ENCODE measurements around the gene PSMD13. TPM values are rescaled to one million over a fixed set of nuclear protein-coding genes. Genes with fewer than 3 reads are reported as not detected.

PSMD13 gene
- total and polyA plus RNA-seq, 2 donors = 58.5 to 102 TPM

- H3K36me3 ChIP-seq (ENCODE audit: insufficient read depth) = no peaks in the 10 kb centered on the region
- H3K4me1 ChIP-seq (ENCODE audit: insufficient read depth) = no peaks in the 10 kb centered on the region
- DNase-seq (ENCODE audit: extremely low spot score) = no peak
- H3K4me3 ChIP-seq (ENCODE audit: low read depth, low read length) = no peak overlapping the region
- WGBS = 78% methylated on average over 8 of the region's 8 CpGs
- H3K27ac ChIP-seq (ENCODE audit: low read depth) = no peak overlapping the region
These were observed 37.0 kb upstream of the PSMD13 start for GRCh38 chr11:199782-200181.

GRCh38 chr11:200224-201003, 36.4 kb upstream of the PSMD13 start:
- Histone ChIP-seq H3K4me3 (ENCODE audit: low read depth, low read length) (no peak overlapping the region), H3K27ac (ENCODE audit: low read depth) (no peak overlapping the region), H3K36me3 (ENCODE audit: insufficient read depth) (no peaks in the 10 kb centered on the region), H3K4me1 (ENCODE audit: insufficient read depth) (no peaks in the 10 kb centered on the region)
- WGBS = 90% methylated on average over 13 of the region's 13 CpGs
- no peak for DNase-seq (ENCODE audit: extremely low spot score)

GRCh38 chr11:201966-202365, 34.8 kb upstream of the PSMD13 start:
- H3K4me3 ChIP-seq (ENCODE audit: low read depth, low read length) = no peak overlapping the region
- H3K4me1 ChIP-seq (ENCODE audit: insufficient read depth) = no peaks in the 10 kb centered on the region
- H3K27ac ChIP-seq (ENCODE audit: low read depth) = no peak overlapping the region
- no peaks in the 10 kb centered on the region for H3K36me3 ChIP-seq (ENCODE audit: insufficient read depth)
- WGBS = 69% methylated on average over 15 of the region's 15 CpGs
- no peak for DNase-seq (ENCODE audit: extremely low spot score)

- Histone ChIP-seq H3K4me3 (ENCODE audit: low read depth, low read length) (no peak overlapping the region), H3K4me1 (ENCODE audit: insufficient read depth) (no peaks in the 10 kb centered on the region), H3K36me3 (ENCODE audit: insufficient read depth) (no peaks in the 10 kb centered on the region), H3K27ac (ENCODE audit: low read depth) (no peak overlapping the region)
- no peak for DNase-seq (ENCODE audit: extremely low spot score)
- WGBS = 86% methylated on average over 8 of the region's 8 CpGs
These were observed 34.3 kb upstream of the PSMD13 start for GRCh38 chr11:202490-202889.

- no peaks in the 10 kb centered on the region for H3K4me1 ChIP-seq (ENCODE audit: insufficient read depth)
- DNase-seq (ENCODE audit: extremely low spot score) = no peak
- no peak overlapping the region for H3K4me3 ChIP-seq (ENCODE audit: low read depth, low read length)
- H3K36me3 ChIP-seq (ENCODE audit: insufficient read depth) = no peaks in the 10 kb centered on the region
- 86% methylated on average over 7 of the region's 7 CpGs for WGBS
- H3K27ac ChIP-seq (ENCODE audit: low read depth) = no peak overlapping the region
These were observed 33.5 kb upstream of the PSMD13 start for GRCh38 chr11:203056-203944.

- no peak overlapping the region for H3K4me3 ChIP-seq (ENCODE audit: low read depth, low read length)
- DNase-seq (ENCODE audit: extremely low spot score) = no peak
- no peaks in the 10 kb centered on the region for H3K4me1 ChIP-seq (ENCODE audit: insufficient read depth)
- no peak overlapping the region for H3K27ac ChIP-seq (ENCODE audit: low read depth)
- no peaks in the 10 kb centered on the region for H3K36me3 ChIP-seq (ENCODE audit: insufficient read depth)
- WGBS = 93% methylated on average over 4 of the region's 4 CpGs
These were observed 32.7 kb upstream of the PSMD13 start for GRCh38 chr11:203945-204586.

GRCh38 chr11:204587-205109, 32.1 kb upstream of the PSMD13 start:
- H3K36me3 ChIP-seq (ENCODE audit: insufficient read depth) = no peaks in the 10 kb centered on the region
- H3K4me1 ChIP-seq (ENCODE audit: insufficient read depth) = no peaks in the 10 kb centered on the region
- H3K4me3 ChIP-seq (ENCODE audit: low read depth, low read length) = no peak overlapping the region
- WGBS = 86% methylated on average over 12 of the region's 12 CpGs
- no peak overlapping the region for H3K27ac ChIP-seq (ENCODE audit: low read depth)
- DNase-seq (ENCODE audit: extremely low spot score) = no peak

GRCh38 chr11:205221-206001, 31.4 kb upstream of the PSMD13 start:
- WGBS = 87% methylated on average over 16 of the region's 16 CpGs
- no peak for DNase-seq (ENCODE audit: extremely low spot score)
- Histone ChIP-seq H3K36me3 (ENCODE audit: insufficient read depth) (no peaks in the 10 kb centered on the region), H3K27ac (ENCODE audit: low read depth) (no peak overlapping the region), H3K4me3 (ENCODE audit: low read depth, low read length) (no peak overlapping the region), H3K4me1 (ENCODE audit: insufficient read depth) (no peaks in the 10 kb centered on the region)

- DNase-seq (ENCODE audit: extremely low spot score) = no peak
- no peaks in the 10 kb centered on the region for H3K4me1 ChIP-seq (ENCODE audit: insufficient read depth)
- H3K4me3 ChIP-seq (ENCODE audit: low read depth, low read length) = peak overlapping the region; percentile 94
These were observed 30.8 kb upstream of the PSMD13 start for GRCh38 chr11:206002-206384.

GRCh38 chr11:206526-207207, 30.1 kb upstream of the PSMD13 start:
- no peaks in the 10 kb centered on the region for H3K4me1 ChIP-seq (ENCODE audit: insufficient read depth)
- DNase-seq (ENCODE audit: extremely low spot score) = no peak
- H3K27ac ChIP-seq (ENCODE audit: low read depth) = peak overlapping the region; percentile 90
- peaks cover under 1% of the 10 kb centered on the region for H3K36me3 ChIP-seq (ENCODE audit: insufficient read depth)
- H3K4me3 ChIP-seq (ENCODE audit: low read depth, low read length) = peak overlapping the region; percentile 94
- WGBS = 2% methylated on average over 39 of the region's 39 CpGs

More at GRCh38 chr11:206002-206384, 30.8 kb upstream of the PSMD13 start:
- Histone ChIP-seq H3K36me3 (ENCODE audit: insufficient read depth) (no peaks in the 10 kb centered on the region), H3K27ac (ENCODE audit: low read depth) (no peak overlapping the region)
- WGBS = 82% methylated on average over 7 of the region's 7 CpGs

GRCh38 chr11:207208-207862, 29.4 kb upstream of the PSMD13 start, which contains the start of the genes BET1L and RIC8A:
TSS of gene BET1L (minus strand) at chr11:207399. CDS start at chr11:207321, 78 bp downstream.
TSS of gene RIC8A (plus strand) at chr11:207708. CDS start at chr11:208855, 1,147 bp downstream.
- WGBS = under 1% methylated on average over 63 of the region's 63 CpGs
- Histone ChIP-seq H3K36me3 (ENCODE audit: insufficient read depth) (peaks cover 2% of the 10 kb centered on the region), H3K4me3 (ENCODE audit: low read depth, low read length) (peak within 1 kb of the TSS; percentile 94), H3K27ac (ENCODE audit: low read depth) (peak within 1 kb of the TSS; percentile 98), H3K4me1 (ENCODE audit: insufficient read depth) (no peaks in the 10 kb centered on the region)
- DNase-seq (ENCODE audit: extremely low spot score) = peak; percentile 93

GRCh38 chr11:207863-208180, 29.0 kb upstream of the PSMD13 start:
- Histone ChIP-seq H3K4me3 (ENCODE audit: low read depth, low read length) (peak overlapping the region; percentile 67), H3K4me1 (ENCODE audit: insufficient read depth) (no peaks in the 10 kb centered on the region), H3K27ac (ENCODE audit: low read depth) (peak overlapping the region; percentile 98), H3K36me3 (ENCODE audit: insufficient read depth) (peaks cover 2% of the 10 kb centered on the region)
- under 1% methylated on average over 27 of the region's 27 CpGs for WGBS
- DNase-seq (ENCODE audit: extremely low spot score) = peak; percentile 23

Data from urinary bladder (tissue), 4 donors.